ENCODE results near the gene NELL1.

DNA sequence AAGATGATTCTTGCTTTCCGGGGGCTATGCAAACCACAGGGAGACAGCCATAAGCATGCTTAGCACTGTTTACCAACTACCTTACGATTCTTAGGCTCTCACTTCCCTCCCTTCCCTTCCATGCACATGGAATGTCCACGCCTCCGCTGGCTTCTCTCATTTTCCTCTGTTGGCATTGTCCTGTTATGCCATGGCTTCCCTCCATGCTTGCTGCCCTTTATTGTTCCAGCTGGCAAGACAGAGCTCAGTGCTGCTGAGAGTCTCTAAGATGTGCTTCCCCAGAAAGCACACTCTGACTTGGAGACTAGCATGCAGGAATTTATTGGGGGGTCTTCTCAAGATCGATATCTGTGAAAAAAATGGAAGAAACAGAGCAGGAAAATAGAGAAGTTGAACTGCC is 379.2 kb downstream of the NELL1 start:
- TF ChIP-seq, protein P1, sequence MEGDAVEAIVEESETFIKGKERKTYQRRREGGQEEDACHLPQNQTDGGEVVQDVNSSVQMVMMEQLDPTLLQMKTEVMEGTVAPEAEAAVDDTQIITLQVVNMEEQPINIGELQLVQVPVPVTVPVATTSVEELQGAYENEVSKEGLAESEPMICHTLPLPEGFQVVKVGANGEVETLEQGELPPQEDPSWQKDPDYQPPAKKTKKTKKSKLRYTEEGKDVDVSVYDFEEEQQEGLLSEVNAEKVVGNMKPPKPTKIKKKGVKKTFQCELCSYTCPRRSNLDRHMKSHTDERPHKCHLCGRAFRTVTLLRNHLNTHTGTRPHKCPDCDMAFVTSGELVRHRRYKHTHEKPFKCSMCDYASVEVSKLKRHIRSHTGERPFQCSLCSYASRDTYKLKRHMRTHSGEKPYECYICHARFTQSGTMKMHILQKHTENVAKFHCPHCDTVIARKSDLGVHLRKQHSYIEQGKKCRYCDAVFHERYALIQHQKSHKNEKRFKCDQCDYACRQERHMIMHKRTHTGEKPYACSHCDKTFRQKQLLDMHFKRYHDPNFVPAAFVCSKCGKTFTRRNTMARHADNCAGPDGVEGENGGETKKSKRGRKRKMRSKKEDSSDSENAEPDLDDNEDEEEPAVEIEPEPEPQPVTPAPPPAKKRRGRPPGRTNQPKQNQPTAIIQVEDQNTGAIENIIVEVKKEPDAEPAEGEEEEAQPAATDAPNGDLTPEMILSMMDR (conservative IDR thresholded peaks at IDR 0.05 in 1 of 2, IDR thresholded peaks at IDR 0.05 in 1 of 2; ENCODE audit: extremely low read depth in 1 of 2, insufficient read depth in 1 of 2, low read depth in 1 of 2, low read length in 2 of 2), result no peak
- no peak for TF ChIP-seq EZH2 (IDR thresholded peaks at IDR 0.05; ENCODE audit: borderline replicate concordance, low read length)

Data from mammary epithelial cell (primary cell).